Raji (cell line): ENCODE data around the gene SRF.

ENCODE experiments used
- POLR2A ChIP-seq: IDR thresholded peaks from 2 replicates; pipeline ENCODE4 v1.6.1; 2011; ENCODE audit warnings: low read depth, low read length, control low read depth; ENCODE audit not compliant: insufficient read depth

Gene SRF

GRCh38 chr6:43143235-43144128 lies 27.6 kb upstream of the SRF start:
- 0 out of 2 replicates have a peak, but pooled peaks have one; percentile 10 for TF ChIP-seq POLR2A

- no peak for TF ChIP-seq POLR2A
Measured at GRCh38 chr6:43144879-43145278, 26.2 kb upstream of the SRF start.

- TF ChIP-seq POLR2A: no peak
Measured at GRCh38 chr6:43146261-43146660, 24.8 kb upstream of the SRF start.

GRCh38 chr6:43146709-43147688 lies 24.1 kb upstream of the SRF start:
- no peak for TF ChIP-seq POLR2A

- TF ChIP-seq POLR2A: no peak
Measured at GRCh38 chr6:43147691-43148477, 23.2 kb upstream of the SRF start.

GRCh38 chr6:43149265-43149664 lies 21.8 kb upstream of the SRF start:
- TF ChIP-seq POLR2A: no peak

- no peak for TF ChIP-seq POLR2A
Measured at GRCh38 chr6:43150051-43150751, 20.9 kb upstream of the SRF start.

GRCh38 chr6:43159599-43159998 lies 11.5 kb upstream of the SRF start:
- no peak for TF ChIP-seq POLR2A

GRCh38 chr6:43163899-43164298 lies 7.2 kb upstream of the SRF start:
- no peak for TF ChIP-seq POLR2A

GRCh38 chr6:43170417-43170930 lies 595 bp upstream of the SRF start:
- no peak for TF ChIP-seq POLR2A

- TF ChIP-seq POLR2A: no peak
Measured at GRCh38 chr6:43171707-43172103, 636 bp downstream of the SRF start.

GRCh38 chr6:43172104-43173007 lies 1.3 kb downstream of the SRF start:
- 0 out of 2 replicates have a peak, but pooled peaks have one; percentile 47 for TF ChIP-seq POLR2A
